ENCODE data around the gene PDZK1IP1.
"Not testable (repeated sequence)": the region's sequence is repeated elsewhere in the genome, so short reads cannot be mapped to it uniquely, and the experiment has no call there.

PDZK1IP1 gene

GRCh38 chr1:47198214-47198613 is 8.4 kb upstream of the PDZK1IP1 start:
- DNase-seq (ENCODE audit: low read depth in 1 of 2, low spot score in 1 of 2) = no peak

- DNase-seq (ENCODE audit: low read depth in 1 of 2, low spot score in 1 of 2) = no peak
Observed at GRCh38 chr1:47196622-47197021, 6.8 kb upstream of the PDZK1IP1 start.

GRCh38 chr1:47195981-47196380 is 6.1 kb upstream of the PDZK1IP1 start:
- DNase-seq (ENCODE audit: low read depth in 1 of 2, low spot score in 1 of 2) = not testable (repeated sequence)

- no peak for DNase-seq (ENCODE audit: low read depth in 1 of 2, low spot score in 1 of 2)
Observed at GRCh38 chr1:47194311-47194710, 4.5 kb upstream of the PDZK1IP1 start.

- not testable (repeated sequence) for DNase-seq (ENCODE audit: low read depth in 1 of 2, low spot score in 1 of 2)
Observed at GRCh38 chr1:47193496-47193895, 3.7 kb upstream of the PDZK1IP1 start.

GRCh38 chr1:47192458-47193384 is 2.9 kb upstream of the PDZK1IP1 start:
- DNase-seq (ENCODE audit: low read depth in 1 of 2, low spot score in 1 of 2) = peak; percentile 50 to 65

GRCh38 chr1:47191940-47192457 is 2.2 kb upstream of the PDZK1IP1 start:
- DNase-seq (ENCODE audit: low read depth in 1 of 2, low spot score in 1 of 2) = no peak

- no peak for DNase-seq (ENCODE audit: low read depth in 1 of 2, low spot score in 1 of 2)
Observed at GRCh38 chr1:47190857-47191256, 1.0 kb upstream of the PDZK1IP1 start.

GRCh38 chr1:47190509-47190855 is 646 bp upstream of the PDZK1IP1 start:
- DNase-seq (ENCODE audit: low read depth in 1 of 2, low spot score in 1 of 2) = no peak

- DNase-seq (ENCODE audit: low read depth in 1 of 2, low spot score in 1 of 2) = no peak
Observed at GRCh38 chr1:47188791-47189785, 748 bp downstream of the PDZK1IP1 start.

GRCh38 chr1:47187926-47188250 is 1.9 kb downstream of the PDZK1IP1 start:
- no peak for DNase-seq (ENCODE audit: low read depth in 1 of 2, low spot score in 1 of 2)

GRCh38 chr1:47187231-47187925 is 2.5 kb downstream of the PDZK1IP1 start:
- no peak for DNase-seq (ENCODE audit: low read depth in 1 of 2, low spot score in 1 of 2)

GRCh38 chr1:47186267-47187185 is 3.3 kb downstream of the PDZK1IP1 start:
- no peak for DNase-seq (ENCODE audit: low read depth in 1 of 2, low spot score in 1 of 2)

GRCh38 chr1:47184822-47185677 is 4.8 kb downstream of the PDZK1IP1 start:
- DNase-seq (ENCODE audit: low read depth in 1 of 2, low spot score in 1 of 2) = no peak

- DNase-seq (ENCODE audit: low read depth in 1 of 2, low spot score in 1 of 2) = no peak
Observed at GRCh38 chr1:47184090-47184821, 5.6 kb downstream of the PDZK1IP1 start.

GRCh38 chr1:47183308-47184089 is 6.3 kb downstream of the PDZK1IP1 start:
- no peak for DNase-seq (ENCODE audit: low read depth in 1 of 2, low spot score in 1 of 2)

- DNase-seq (ENCODE audit: low read depth in 1 of 2, low spot score in 1 of 2) = no peak
Observed at GRCh38 chr1:47182676-47183235, 7.1 kb downstream of the PDZK1IP1 start.

Measured in activated CD4-positive, alpha-beta T cell treated with anti-CD3 and anti-CD28 coated beads, Interleukin-2, amount 50 U/mL, for 24 hours (primary cell).